ENCODE data around the gene CCDC158. TPM values are rescaled to one million over a fixed set of nuclear protein-coding genes. Genes with fewer than 3 reads are reported as not detected.
A peak's percentile ranks its signal among the peaks of the same experiment; 100 is the strongest.
"Not testable (repeated sequence)": the region's sequence is repeated elsewhere in the genome, so short reads cannot be mapped to it uniquely, and the experiment has no call there.

CCDC158 gene
- total RNA-seq, 1 donor from 2014 or later: not detected

DNA sequence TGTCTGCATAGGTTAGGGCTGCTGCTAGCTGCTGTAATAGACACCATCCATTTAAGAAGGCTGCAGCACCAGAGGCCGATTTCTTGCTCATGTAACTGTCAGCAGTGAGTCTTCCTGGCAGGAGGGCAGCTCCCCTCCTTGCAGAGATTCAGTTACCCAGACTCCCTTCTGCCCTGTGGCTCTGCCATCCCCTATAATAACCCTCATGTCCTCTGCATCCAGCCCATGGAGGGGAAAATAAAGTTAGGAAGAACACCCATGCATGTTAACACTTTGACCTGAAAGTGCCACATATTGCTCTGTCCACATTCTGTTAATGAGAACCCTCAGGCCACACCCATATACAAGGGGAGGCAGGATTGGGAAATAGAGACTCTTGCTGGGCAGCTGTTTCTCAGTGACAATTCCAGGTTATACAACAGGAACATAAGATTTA lies 109.0 kb downstream of the CCDC158 start:
- DNase-seq (ENCODE audit: low read depth in 2 of 2): no peak

DNA sequence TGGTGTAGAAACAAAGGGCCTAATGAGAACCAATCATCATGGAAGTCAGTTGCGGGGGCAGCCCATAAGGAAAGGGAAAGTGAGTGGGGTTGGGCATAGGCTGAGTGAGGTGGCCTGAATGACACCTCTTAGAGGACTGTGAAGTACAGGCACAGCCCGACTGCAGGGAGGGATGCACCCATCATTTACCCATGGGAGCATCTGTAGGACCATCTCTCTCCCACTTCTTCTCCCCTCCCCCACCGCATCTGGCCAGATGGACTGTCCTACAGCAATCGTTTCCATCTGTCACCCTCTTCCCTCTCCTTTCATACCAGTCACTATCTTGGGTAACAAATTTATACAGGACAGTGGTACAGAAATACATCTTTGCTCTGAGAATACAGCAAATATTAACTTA lies 110.3 kb downstream of the CCDC158 start:
- DNase-seq (ENCODE audit: low read depth in 2 of 2): no peak

DNA sequence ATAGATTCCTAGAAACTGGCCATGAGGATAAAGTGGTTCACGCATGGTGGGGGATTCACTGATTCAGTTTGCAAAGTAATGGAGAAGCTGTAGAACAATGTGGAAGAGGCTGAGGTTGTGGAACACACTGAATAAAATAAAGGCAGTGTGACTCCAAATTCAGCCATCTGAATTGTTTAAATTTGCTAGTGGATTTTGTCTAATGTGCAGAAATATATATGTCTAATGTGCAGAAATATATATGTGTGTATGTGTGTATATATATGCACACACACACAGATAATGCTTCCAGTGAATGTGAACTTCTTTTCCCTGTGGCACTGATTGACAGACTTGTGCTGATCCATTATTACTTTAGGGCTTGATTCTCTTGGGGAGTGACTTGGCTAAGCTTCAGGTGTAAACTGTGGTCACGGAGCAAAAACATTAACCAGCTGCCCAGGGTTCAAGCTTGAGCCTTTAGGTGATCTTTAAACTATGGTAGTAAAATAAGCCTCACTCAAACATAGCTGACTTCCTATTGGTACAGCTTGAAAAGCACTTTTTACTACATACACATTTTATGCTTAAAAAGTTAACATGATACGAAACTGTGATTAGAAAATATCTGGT lies 110.9 kb downstream of the CCDC158 start:
- DNase-seq (ENCODE audit: low read depth in 2 of 2): no peak

DNA sequence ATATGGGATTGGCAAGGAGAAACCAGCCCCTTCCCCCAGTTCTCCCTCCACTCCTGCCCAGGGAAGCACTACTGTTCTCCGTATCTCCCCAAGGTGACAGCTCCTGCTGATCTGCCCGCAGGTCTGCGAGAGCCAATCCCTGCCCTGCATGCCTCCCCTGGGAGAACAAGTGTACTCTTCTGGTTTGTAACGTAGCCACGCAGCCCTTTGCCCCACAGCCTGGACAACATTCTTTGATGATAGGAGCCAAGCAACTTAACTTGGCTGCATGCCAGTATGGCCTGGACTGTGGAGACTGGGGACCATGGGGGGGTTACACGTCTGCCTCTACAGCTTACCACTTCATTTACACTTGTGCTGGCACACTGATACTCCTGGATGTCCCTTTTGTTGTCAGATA lies 112.4 kb downstream of the CCDC158 start:
- no peak for DNase-seq (ENCODE audit: low read depth in 2 of 2)

DNA sequence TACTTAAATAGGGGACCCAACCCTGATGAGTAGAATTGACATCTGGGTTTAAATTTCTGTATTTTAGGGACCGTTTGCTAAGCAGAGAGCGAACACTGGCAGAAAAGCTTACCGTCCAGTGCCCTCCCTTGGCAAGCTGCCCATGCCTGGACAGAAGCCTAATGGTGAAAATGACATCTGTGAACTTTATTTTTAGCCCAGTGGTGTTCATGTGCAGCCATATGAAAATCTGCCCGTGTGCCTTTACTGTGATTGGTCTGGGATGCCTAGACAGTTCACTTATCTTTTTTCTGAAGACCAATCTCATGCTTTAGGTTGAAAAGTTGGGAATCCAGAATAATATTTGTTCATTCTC lies 113.3 kb downstream of the CCDC158 start:
- DNase-seq (ENCODE audit: low read depth in 2 of 2): peak in 1 of 2 donors; percentile 17

DNA sequence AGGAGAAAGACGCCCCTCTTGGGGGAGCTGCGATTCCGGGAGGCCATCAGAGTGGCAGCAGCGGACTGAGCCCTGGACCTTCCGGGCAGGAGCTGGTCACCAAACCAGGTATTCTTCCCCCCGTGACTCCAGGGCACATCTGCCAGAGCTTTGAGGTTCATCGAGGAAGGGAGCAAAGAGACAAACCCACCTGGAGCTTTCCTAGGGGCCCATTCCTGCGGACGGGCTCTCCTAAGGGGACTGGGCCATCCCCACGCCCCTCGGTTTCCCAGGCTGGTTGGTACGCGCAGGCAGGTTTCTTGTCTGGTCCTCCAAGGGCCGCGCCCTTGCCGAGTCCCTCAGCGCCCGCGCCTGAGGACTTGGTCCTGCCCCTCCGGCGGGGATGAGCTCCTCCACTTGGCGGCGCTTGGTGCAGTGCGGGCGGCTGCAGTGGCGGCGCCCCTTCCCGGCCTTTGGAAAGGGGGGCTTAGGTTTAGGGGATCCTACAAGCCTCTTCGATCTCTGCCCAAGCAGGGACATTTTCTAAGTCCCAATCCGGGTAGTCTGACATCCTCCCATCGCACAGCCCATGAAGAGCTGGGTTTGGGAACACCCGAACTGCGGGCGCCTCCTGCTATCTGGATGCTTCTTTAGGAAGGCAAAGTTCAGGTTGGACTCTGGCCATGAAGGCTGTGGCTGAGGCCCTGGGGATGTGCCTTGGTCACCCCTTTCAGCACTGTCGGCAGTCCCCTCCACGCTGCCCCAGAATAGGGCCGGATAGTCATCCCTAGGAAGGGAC lies 113.9 kb downstream of the CCDC158 start:
- DNase-seq (ENCODE audit: low read depth in 2 of 2): peak; percentile 19 to 45

DNA sequence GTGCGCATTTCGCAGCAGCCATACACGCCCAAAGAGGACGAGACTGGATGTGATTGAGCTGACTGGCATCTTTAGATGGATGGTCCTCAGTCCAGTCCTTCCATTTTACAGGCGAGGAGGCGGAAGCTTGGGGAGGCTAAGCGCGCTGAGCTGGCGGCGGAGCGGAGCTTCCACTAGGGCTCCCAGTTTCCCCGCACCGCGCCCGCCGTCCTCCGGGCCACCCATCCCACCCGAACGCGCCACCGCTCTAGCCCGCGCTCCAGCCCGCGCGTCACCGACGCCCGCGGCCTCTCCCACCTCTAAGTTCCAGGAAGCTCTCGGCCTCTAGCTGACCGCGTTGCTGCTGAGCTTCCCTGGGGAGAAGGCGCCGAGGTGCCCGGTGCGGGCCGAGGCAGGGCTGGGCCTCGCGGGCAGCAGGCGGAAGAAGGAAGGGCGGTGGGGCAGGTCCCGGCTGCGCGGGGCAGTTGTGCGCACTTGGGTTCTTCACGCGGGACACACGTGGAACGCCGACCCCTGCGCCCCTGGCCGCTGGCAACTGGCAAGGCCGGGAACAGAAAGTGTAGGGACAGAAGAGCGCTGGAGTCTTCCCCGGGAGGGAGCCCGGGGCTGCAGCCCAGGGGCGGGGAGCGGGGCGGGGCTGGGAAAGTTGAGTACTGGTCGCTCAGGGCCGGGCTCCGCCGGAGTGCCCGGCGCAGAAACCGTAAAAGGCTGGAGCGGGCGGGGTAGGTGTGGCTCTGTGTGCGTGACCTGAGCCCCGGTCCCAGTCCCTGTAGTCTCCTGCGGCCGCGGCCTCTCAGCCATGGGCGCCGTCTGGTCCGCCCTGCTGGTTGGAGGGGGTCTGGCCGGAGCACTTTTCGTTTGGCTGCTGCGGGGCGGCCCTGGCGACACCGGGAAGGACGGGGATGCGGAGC lies 114.7 kb downstream of the CCDC158 start, which contains the start of gene STBD1:
STBD1 (plus strand) TSS at position 763 of the 911 bp plus-strand sequence; CDS start at position 800, 37 bp downstream.
- peak; percentile 51 to 62 for DNase-seq (ENCODE audit: low read depth in 2 of 2)

DNA sequence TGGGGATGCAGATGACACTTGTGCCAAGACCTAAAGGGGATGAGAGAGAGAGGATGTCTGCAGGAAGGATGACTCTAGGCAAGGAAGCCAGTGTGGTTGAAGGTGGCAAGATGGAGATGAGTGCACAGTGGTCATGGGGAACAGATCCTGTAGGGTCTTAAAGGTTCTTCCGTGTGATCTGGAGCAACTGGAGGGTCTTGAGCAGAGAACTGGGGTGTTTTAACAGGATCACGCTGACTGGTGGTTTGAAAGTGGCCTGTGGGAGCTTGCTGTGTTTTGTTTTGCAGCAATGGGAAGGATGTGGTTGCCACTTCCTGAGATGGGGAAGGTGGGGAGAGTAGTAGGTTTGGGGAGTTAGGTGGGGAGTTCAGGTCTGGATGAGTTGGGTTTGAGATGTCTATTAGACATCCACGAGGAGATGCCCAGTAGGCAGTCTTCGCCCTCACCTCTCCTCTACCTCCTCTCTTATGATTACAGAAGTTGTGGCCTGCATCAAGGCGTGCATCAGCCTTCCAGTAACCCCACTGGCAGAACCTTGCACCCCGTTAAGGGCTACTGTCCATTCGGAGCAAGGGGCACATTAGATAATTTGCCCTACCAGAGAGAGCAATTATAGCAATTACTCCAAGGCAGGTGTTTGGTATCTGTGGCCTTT lies 115.8 kb downstream of the CCDC158 start:
- DNase-seq (ENCODE audit: low read depth in 2 of 2): no peak

DNA sequence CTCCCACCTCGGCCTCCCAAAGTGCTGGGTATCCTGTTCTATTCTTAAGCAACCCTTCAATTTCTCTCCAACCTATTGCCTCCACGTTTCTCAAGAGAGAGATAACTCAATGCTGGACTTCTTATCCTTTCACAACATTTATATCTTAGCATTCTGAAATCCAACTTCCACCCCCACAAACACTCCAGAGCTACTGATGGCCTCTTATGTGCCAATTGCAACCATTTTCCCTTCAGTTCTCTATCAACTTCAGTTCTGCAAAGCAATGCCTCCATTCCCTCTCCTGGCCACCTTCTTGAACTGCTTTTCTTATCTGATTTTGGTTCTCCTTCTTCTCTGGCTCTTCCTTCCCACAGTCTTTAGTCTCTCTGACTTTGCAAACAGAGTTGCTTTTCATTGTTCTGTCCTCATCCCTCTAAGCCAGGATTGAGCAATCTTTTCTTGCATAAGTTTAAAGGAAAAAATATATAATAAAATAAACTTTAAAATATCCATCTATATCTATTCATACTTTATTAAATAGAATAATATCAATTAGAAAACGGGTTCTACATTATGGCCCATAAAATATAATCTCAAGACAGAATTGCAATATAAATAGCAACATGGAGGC lies 118.0 kb downstream of the CCDC158 start:
- DNase-seq (ENCODE audit: low read depth in 2 of 2): no peak

DNA sequence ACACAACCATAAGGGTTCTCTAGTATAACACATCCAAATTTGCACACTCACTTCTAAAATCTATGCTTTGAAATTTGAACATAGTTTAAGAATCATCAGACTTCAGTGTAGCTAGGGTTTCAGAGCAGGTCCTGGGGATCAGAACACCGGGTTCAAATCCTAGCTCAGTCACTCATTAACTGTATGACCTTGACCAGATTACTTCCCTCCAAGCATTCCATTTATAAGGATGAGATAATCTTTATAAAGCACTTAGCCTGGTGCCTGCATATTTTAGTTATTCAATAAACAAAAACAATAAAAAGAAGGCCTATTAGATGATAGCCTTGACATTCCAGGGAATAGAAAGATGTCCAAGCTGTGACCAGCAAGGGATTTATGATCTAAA lies 119.2 kb downstream of the CCDC158 start:
- DNase-seq (ENCODE audit: low read depth in 2 of 2): no peak

DNA sequence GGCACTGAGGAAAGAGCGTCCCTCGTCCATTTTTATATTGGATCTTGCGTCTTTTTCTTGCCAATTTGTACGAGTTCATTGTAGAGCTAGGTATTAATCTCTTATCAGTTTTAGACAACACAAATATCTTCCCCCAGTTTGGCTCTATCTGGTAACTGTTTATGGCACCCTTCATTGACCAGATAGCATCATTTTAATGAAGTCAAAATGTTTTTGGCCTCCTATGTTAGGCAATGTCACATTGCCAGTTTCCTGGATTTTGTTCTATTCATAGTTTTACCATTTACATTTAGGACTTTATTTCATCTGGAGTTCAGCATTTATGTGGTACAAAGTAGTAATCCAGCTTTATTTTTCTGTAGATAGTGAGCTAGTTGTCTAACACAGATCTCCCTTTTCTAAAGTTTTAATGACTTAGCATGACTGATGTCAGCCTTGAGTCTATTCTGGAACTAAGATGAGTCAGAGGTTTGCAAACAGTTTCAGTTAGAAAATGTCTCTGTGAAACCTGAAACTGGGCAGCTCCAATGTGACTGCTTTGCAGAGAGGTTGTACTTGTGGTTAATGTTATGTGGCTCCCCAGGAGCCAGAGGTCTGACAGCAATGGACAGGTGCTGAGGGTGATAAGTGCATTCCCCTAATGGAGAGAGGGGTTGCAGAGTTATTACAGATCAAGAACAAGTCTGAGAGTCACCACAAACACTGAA lies 119.7 kb downstream of the CCDC158 start:
- DNase-seq (ENCODE audit: low read depth in 2 of 2): peak in 1 of 2 donors; percentile 52

DNA sequence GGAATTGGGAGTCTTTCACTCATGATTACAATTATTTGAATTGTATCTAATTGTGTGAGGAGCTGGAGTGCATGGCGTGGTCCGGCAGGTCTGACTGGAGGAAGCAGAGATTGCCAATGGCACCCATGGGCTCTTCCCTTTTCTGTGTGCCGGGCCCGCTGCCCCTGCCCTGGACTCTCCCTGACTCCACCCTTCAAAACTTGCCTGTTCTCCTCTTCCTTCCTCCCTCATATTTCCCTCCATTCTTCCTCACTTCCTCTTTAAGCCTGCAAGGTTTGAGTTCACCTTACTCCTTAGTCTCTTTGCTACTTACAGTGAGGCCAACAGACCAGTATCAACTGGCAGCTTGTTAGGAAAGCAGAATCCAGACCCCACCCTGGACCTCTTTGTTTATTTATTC lies 120.9 kb downstream of the CCDC158 start:
- no peak for DNase-seq (ENCODE audit: low read depth in 2 of 2)

DNA sequence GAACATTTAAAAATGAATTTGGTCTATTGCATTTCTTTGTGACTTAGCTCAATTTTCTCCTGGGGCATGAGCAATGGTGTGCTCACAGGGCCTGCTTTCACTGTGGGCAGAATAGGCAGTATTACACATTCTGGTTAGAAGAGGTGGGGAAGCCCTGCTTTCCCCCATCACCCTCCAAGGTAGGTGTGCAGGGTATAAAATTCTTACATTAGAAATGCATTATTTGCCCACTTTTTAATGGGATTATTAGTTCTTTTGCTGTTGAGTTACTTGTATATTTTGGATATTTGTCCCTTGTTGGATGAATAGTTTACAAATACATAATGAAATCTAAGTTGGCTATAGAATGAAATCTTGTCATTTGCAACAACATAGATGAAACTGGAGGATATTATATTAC lies 122.7 kb downstream of the CCDC158 start:
- DNase-seq (ENCODE audit: low read depth in 2 of 2): no peak

DNA sequence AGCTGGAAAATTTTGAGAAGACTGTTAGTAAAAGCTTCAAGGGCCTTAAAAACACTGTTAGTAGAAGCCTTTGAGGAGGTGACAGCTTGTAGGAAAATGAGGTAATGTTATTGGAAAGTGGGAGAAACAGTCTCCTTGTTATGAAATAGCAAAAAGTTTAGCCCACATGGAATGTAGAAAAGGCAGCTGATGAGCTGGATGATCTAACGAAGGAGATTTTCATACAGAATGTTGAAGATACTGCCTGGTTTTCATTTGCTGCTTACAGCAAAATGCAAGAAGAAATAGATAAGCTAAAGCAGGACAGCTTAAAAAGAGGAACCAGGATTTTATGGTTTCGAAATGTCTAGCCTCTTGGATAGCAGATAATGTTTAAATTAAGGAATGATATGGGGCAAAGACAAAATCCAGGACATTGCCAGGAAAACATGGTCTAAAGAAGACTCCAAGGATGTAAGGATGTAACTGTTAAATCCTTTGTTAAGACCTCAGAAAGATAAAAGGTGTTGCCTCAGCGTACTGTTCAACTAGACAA lies 124.6 kb downstream of the CCDC158 start:
- DNase-seq (ENCODE audit: low read depth in 2 of 2): no peak

DNA sequence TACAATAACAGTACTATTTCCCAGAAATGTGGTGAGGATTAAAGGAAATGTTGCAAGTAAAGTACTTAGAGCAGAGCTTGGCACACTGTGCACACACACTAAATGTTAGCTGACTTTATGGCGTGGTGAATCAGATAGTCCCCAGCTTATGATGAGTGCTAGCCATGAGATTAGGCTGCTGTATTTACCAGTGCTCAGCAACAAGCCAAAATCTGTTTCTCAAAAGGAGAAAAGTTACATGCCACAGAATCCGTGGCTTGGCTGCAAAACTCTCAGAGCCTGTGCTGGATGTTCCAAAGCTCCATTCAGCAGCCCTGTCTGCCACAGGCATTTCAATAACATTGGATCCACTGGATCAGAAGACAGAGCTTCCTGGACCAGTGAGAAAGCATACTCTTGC lies 127.2 kb downstream of the CCDC158 start:
- DNase-seq (ENCODE audit: low read depth in 2 of 2): no peak

DNA sequence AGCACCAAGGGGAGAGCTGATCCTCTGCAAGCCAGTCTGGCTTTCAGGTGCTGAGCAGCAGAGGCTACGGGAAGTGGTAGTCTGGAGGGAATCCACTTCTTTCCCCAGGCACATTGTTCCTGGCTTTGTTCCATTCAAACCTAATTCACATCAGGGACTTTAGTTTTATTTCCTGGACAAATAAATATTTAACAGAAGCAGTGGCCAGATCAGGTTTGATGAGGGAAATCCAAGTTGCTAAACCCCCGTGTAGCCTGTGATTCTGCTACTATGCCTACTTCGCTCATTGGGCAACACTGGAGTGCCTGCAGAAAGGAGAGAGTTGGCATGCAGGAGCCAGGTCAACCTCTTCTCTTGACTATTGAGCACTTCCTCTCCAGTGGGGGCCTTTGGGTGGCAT lies 128.2 kb downstream of the CCDC158 start:
- DNase-seq (ENCODE audit: low read depth in 2 of 2): no peak

DNA sequence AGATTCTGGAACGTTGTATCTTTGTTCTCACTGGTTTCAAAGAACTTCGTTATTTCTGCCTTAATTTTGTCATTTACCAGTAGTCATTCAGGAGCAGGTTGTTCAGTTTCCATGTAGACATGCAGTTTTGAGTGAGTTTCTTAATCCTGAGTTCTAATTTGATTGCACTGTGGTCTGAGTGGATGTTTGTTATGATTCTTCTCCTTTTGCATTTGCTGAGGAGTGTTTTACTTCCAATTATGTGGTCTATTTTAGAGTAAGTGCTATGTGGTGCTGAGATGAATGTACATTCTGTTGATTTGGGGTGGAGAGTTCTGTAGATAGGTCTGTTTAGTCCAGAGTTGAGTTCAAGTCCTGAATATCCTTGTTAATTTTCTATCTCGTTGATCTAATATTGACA lies 133.1 kb downstream of the CCDC158 start:
- not testable (repeated sequence) for DNase-seq (ENCODE audit: low read depth in 2 of 2)

DNA sequence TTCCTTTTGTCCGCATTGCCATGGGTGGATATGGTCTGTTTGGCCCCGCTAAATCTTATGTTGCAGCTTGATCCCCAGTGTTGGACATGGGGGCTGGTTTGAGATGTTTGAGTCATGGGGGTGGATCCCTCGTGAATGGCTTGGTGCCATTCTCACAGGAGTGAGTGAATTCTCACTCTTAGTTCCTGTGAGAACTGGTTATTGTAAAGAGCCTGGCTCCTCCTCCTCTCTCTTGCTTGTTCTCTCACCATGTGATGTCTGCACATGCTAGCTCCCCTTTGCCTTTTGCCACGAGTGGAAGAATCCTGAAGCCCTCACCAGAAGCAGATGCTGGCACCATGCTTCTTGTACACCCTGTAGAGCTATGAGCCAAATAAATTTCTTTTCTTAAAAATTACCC lies 137.0 kb downstream of the CCDC158 start:
- no peak for DNase-seq (ENCODE audit: low read depth in 2 of 2)

DNA sequence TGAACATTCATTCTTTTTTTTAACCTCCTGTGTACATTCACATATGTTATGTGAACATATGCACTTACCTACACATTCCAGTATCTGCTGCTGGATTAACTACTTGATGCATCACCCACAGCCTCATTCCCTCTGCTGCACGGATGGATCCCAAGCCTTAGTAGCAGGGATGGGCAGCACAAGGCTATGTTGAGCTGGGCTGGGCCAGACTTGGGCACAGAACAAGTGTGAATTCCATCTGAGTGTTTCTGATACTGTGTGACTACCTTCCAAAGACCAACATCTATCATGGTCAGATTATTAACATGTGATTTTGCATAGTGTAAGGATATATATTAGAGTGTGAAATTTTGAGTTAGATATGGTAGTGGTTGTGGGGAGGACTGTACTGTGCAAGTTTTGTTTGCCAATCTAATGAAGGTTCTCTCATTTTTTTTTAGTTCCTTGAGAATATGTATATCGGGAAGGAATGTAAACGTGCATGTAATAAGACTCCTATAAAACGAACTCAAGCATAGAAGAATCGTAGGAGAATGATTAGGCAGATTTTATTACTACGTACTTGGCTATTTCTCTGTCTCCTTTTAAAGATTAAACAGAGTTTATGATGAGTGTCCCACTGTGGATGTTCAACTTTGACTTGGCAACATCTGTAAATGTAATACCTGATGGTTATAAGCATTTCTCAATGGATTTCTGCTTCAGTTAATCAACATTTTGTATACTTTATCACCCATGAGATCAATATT lies 137.8 kb downstream of the CCDC158 start:
- no peak for DNase-seq (ENCODE audit: low read depth in 2 of 2)

DNA sequence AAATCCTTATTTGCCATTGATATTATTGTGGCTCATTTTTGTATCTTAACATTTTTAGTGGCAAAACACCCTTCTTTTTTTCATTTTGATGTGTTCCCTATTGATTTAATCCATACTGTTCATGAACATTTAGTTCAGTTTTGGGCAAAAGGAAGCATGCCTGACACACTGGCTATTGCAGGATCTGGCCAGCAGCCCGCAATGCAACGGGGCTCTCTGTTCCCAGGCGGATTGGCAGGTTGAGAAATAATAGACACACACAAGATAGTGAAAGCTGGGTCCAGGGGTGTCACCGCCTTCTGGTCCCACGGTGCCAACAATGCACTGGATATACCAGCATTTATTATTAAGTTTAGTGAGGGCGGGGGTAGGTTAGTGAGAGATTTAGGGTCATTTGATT lies 139.3 kb downstream of the CCDC158 start:
- DNase-seq (ENCODE audit: low read depth in 2 of 2): not testable (repeated sequence)

All from lung microvascular endothelial cell (primary cell).